OCI-LY3 (cell line): ENCODE data around the gene SERPINE3.

Source experiments
- H2AFZ ChIP-seq: fragments of 200-600, 300-600 bp; shearing (Covaris generic); 2 replicates; pipeline ENCODE4 v1.6.0; 2014; ENCODE audit warnings: antibody characterized with exemption, low read depth, low read length
- H3K27ac ChIP-seq: fragments of 200-600, 300-600 bp; sonication (generic); 2 replicates; pipeline ENCODE4 v1.5.1; 2014; ENCODE audit warnings: mild to moderate bottlenecking, low read length, moderate library complexity, mixed read lengths
- H3K27me3 ChIP-seq: fragments of 200-600, 300-600 bp; sonication (generic); 2 replicates; pipeline ENCODE4 v1.6.1; 2014; ENCODE audit warnings: low read depth, low read length, mixed read lengths
- H3K36me3 ChIP-seq: fragments of 200-600, 300-600 bp; sonication (generic); replicated peaks from 2 replicates; pipeline ENCODE3; 2014; ENCODE audit warnings: low read depth, low read length, mixed read lengths
- H3K4me1 ChIP-seq: fragments of 300-600, 200-600 bp; sonication (generic); 2 replicates; pipeline ENCODE4 v1.6.1; 2014; ENCODE audit warnings: low read length, mixed read lengths
- H3K4me2 ChIP-seq: fragments of 200-600, 300-600 bp; sonication (generic); 2 replicates; pipeline ENCODE4 v1.6.1; 2014; ENCODE audit warnings: low read length, mixed read lengths
- H3K4me3 ChIP-seq: fragments of 300-600, 200-600 bp; sonication (generic); 2 replicates; pipeline ENCODE4 v1.5.1; 2014; ENCODE audit warnings: antibody characterized with exemption, mild to moderate bottlenecking, low read length, moderate library complexity
- H3K79me2 ChIP-seq: fragments of 300-600, 200-600 bp; shearing (Covaris generic); 2 replicates; pipeline ENCODE4 v1.6.1; 2014; ENCODE audit warnings: mild to moderate bottlenecking, low read length, mixed read lengths
- H3K9ac ChIP-seq: fragments of 300-600, 200-600 bp; shearing (Covaris generic); 2 replicates; pipeline ENCODE4 v1.6.0; 2014; ENCODE audit warnings: mild to moderate bottlenecking, low read length, moderate library complexity
- H3K9me3 ChIP-seq: fragments of 200-600, 300-600 bp; shearing (Covaris generic); 2 replicates; pipeline ENCODE4 v1.6.1; 2014; ENCODE audit warnings: low read length, mixed read lengths; ENCODE audit not compliant: insufficient read depth
- H4K20me1 ChIP-seq: fragments of 200-600, 300-600 bp; sonication (generic); 2 replicates; pipeline ENCODE4 v1.6.1; 2016; ENCODE audit warnings: low read length, mixed read lengths; ENCODE audit not compliant: insufficient read depth
- EZH2phosphoT487 ChIP-seq: fragments of 200-600 bp; shearing (Covaris generic); IDR thresholded peaks from 2 replicates; pipeline ENCODE4 v1.6.1; 2018; ENCODE audit warnings: antibody characterized with exemption, mixed run types, low read depth
- TF ChIP-seq, protein P1 (sequence below): fragments of 200-600, 300-600 bp; sonication (generic); IDR thresholded peaks from 2 replicates; pipeline ENCODE4 v1.5.1; 2014; ENCODE audit warnings: antibody characterized with exemption, low read length, low read depth

The SERPINE3 gene

DNA sequence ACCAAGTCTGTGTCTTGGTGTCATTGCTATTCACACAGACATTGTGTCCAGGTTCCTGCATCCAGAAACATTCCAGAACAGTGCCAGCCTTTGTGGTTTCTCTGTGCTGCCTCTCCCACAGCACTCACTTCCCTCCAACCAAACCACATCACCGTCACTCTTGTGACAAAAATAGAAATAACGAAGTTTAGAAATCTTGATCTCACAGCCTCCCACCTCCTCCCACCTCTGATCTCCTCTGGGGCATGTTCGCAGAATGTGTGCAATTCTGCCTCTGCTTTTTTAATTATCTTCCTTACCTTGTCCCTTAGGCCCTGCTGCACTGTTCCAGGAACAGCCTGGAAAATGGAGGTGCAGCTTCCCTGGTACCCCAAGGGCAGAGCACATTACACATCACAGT, 8.7 kb upstream of the SERPINE3 start:
- H3K4me2 ChIP-seq: peak overlapping the region; percentile 49
- H3K9ac ChIP-seq: no peak overlapping the region
- H4K20me1 ChIP-seq: no peaks in the 10 kb centered on the region

DNA sequence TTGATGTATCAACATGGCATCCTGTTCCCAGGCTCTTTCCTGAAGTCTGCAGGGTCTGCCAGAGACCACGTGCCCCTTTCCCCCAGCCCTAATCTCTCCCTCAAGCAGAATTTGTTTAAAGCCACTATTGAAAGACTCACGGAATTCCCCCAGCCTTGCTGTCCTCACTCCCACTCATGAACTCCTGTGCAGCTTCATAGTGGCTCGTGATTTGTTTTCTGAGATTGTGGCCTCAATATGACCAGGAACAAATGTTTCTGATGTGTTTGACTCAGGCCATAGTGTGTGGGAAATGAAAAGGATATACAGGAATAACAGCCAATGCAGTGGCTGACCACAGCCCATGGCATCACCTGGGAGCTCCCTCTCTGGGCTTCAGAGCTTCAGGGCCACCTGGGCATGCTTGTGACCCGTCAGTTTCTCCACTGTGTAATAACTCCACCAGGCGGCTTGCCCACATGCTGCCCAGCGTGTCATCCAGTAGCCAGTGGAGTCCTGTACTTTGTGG, 8.1 kb upstream of the SERPINE3 start:
- H3K9ac ChIP-seq: no peak overlapping the region
- no peaks in the 10 kb centered on the region for H3K36me3 ChIP-seq
- H3K4me1 ChIP-seq: peaks cover 18% of the 10 kb centered on the region
- no peak overlapping the region for H3K27ac ChIP-seq
- no peaks in the 10 kb centered on the region for H4K20me1 ChIP-seq
- no peaks in the 10 kb centered on the region for H3K9me3 ChIP-seq
- TF ChIP-seq EZH2phosphoT487: no peak
- TF ChIP-seq, protein P1, sequence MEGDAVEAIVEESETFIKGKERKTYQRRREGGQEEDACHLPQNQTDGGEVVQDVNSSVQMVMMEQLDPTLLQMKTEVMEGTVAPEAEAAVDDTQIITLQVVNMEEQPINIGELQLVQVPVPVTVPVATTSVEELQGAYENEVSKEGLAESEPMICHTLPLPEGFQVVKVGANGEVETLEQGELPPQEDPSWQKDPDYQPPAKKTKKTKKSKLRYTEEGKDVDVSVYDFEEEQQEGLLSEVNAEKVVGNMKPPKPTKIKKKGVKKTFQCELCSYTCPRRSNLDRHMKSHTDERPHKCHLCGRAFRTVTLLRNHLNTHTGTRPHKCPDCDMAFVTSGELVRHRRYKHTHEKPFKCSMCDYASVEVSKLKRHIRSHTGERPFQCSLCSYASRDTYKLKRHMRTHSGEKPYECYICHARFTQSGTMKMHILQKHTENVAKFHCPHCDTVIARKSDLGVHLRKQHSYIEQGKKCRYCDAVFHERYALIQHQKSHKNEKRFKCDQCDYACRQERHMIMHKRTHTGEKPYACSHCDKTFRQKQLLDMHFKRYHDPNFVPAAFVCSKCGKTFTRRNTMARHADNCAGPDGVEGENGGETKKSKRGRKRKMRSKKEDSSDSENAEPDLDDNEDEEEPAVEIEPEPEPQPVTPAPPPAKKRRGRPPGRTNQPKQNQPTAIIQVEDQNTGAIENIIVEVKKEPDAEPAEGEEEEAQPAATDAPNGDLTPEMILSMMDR: no peak
- peak overlapping the region; percentile 49 for H3K4me2 ChIP-seq
- no peaks in the 10 kb centered on the region for H3K27me3 ChIP-seq
- H3K79me2 ChIP-seq: no peaks in the 10 kb centered on the region
- no peak overlapping the region for H2AFZ ChIP-seq
- no peak overlapping the region for H3K4me3 ChIP-seq

More for the DNA sequence above, 8.7 kb upstream of the SERPINE3 start:
- no peak for TF ChIP-seq EZH2phosphoT487
- TF ChIP-seq, protein P1: no peak
- H3K9me3 ChIP-seq: no peaks in the 10 kb centered on the region
- H2AFZ ChIP-seq: no peak overlapping the region
- peak overlapping the region; percentile 18 for H3K4me3 ChIP-seq
- no peaks in the 10 kb centered on the region for H3K36me3 ChIP-seq
- no peaks in the 10 kb centered on the region for H3K27me3 ChIP-seq
- H3K79me2 ChIP-seq: no peaks in the 10 kb centered on the region
- no peak overlapping the region for H3K27ac ChIP-seq
- H3K4me1 ChIP-seq: peaks cover 18% of the 10 kb centered on the region

DNA sequence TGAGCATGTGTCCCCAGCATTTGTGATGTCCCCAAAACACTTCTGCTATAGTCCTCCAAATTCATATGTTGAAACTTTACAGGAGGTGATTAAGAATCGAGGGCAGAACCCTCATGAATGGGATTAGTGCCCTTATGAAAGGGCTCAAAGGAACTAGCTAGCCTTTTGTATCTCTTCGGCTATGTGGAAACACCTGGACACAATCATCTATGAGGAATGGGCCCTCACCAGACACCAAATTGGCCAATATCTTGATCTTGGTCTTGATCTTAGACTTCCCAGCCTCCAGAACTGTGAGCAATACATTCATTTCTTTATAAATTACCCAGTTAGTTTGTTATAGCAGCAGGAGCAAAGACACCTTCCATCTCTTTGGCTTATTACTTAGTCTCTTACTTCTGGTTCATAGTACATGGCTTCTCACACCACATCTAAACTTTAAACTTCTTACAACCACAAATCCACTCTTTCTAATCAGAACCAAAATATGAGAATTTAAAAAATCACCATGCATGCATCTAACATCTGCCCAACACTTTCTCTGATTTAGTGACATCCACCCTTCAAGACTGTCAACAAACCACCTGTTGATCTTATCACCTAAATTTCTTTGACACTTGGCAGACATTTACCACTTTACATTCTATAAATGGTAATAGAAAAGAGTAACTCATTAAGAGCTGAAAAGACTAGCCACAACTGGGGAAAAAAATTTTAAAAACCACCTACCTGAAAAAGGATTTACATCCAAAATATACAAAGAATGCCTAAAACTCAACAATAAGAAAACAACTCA, 6.7 kb upstream of the SERPINE3 start:
- no peak overlapping the region for H2AFZ ChIP-seq
- H4K20me1 ChIP-seq: no peaks in the 10 kb centered on the region
- no peak overlapping the region for H3K9ac ChIP-seq
- no peak overlapping the region for H3K4me3 ChIP-seq
- peaks cover 18% of the 10 kb centered on the region for H3K4me1 ChIP-seq
- no peak for TF ChIP-seq EZH2phosphoT487
- TF ChIP-seq, protein P1: no peak
- no peak overlapping the region for H3K27ac ChIP-seq
- no peak overlapping the region for H3K4me2 ChIP-seq
- H3K36me3 ChIP-seq: no peaks in the 10 kb centered on the region
- H3K79me2 ChIP-seq: no peaks in the 10 kb centered on the region
- no peaks in the 10 kb centered on the region for H3K9me3 ChIP-seq
- no peaks in the 10 kb centered on the region for H3K27me3 ChIP-seq

DNA sequence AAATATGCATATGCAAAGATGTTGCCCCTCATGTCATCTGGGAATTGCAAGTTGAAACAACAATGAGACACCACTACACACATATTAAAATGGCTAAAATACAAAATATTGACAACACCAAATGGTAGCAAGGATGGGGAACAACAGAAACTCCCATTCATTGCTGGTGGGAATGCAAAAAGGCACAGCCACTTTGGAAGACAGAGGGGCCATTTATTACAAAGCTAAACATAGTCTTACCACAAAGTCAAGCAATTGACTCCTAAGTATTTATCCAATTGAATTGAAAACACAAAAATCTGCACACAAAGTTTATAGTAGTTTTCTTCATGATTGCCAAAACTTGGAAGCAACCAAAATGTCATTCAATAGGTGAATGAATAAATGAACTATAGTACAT, 6.1 kb upstream of the SERPINE3 start:
- Histone ChIP-seq H3K79me2 (no peaks in the 10 kb centered on the region), H3K4me2 (no peak overlapping the region), H3K9ac (no peak overlapping the region), H3K27ac (no peak overlapping the region), H3K36me3 (no peaks in the 10 kb centered on the region), H3K4me1 (peaks cover 18% of the 10 kb centered on the region), H4K20me1 (no peaks in the 10 kb centered on the region), H3K9me3 (no peaks in the 10 kb centered on the region), H2AFZ (no peak overlapping the region), H3K4me3 (no peak overlapping the region), H3K27me3 (no peaks in the 10 kb centered on the region)
- TF ChIP-seq, protein P1: no peak
- no peak for TF ChIP-seq EZH2phosphoT487
